ENCODE data around the gene TMEM259.

DNA sequence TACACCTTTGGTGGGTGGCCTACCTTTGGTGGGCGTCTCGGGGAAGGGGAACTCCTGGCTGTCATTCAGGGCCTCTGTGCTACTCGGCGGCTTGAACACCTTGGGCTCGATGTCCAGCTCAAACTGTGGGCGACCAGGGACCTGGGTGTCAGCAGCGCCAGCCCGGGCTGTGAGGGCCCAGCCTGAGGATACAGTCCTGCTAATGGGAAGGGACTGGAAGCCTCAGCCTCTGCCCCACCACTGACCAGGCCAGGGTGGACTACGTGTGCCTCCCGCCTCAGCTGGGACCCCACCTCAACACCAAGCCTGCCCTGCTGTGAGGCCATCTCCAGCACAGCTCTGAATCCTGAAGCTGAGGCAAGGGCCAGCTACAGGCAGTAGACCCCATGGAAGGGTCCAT, 7.7 kb downstream of the TMEM259 start:
- TF ChIP-seq, protein P1, sequence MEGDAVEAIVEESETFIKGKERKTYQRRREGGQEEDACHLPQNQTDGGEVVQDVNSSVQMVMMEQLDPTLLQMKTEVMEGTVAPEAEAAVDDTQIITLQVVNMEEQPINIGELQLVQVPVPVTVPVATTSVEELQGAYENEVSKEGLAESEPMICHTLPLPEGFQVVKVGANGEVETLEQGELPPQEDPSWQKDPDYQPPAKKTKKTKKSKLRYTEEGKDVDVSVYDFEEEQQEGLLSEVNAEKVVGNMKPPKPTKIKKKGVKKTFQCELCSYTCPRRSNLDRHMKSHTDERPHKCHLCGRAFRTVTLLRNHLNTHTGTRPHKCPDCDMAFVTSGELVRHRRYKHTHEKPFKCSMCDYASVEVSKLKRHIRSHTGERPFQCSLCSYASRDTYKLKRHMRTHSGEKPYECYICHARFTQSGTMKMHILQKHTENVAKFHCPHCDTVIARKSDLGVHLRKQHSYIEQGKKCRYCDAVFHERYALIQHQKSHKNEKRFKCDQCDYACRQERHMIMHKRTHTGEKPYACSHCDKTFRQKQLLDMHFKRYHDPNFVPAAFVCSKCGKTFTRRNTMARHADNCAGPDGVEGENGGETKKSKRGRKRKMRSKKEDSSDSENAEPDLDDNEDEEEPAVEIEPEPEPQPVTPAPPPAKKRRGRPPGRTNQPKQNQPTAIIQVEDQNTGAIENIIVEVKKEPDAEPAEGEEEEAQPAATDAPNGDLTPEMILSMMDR (IDR thresholded peaks at IDR 0.05) = no peak
- TF ChIP-seq EP300 (IDR thresholded peaks at IDR 0.05; ENCODE audit: low read depth) (no peak), POLR2AphosphoS5 (IDR thresholded peaks at IDR 0.05) (no peak)
